Measurements from ENCODE around the gene GUCD1.

The GUCD1 gene

DNA sequence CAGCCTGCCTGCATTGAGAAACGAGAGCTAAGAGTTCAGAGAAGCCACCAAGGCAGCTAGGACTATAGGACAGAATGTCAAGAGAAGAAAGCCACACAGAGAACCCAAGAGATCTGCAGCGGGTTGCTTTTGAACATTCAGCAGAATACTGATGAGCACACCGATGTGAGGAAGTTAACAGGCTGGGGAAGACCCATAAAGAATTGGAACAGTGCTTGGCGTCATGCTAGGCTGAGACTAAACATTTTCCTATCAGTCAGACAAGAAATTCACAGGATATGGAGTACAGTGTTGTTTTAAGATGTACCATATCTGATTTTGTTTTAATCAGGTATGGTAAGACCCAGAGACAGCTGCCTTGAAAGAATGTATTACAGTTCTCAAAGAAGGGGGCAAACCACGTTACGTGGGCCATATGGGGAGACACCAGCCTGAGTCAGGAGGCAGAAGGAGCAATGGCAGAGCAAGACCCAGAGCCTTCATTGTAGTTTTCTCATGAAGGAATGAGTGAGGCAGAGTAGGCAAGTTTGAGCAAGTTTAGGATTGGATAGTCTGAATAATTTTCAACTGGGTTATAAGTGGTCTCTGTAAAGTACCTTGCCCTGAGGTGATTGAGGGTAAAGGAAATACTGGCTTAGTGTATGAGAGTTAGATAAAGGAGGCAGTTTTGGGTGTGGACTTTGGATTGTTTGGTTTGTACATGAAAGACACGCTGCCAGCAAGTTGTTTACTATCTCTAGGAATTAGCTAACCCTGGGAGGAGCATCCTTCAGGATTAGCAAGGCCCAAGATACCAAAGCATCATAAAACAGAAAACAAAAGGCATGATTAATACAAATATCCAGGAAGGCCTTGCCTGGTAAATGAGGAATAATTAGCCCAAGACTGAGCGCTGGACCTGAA, 23.7 kb upstream of the GUCD1 start:
- DNase-seq (ENCODE audit: low spot score) (no peak), ATAC-seq (ENCODE audit: low read depth) (peak; percentile 87)
- Histone ChIP-seq H3K27me3 (ENCODE audit: insufficient read depth, poor library complexity, severe bottlenecking) (no peaks in the 10 kb centered on the region), H3K4me3 (ENCODE audit: severe bottlenecking) (no peak overlapping the region), H3K36me3 (ENCODE audit: low read depth) (peaks cover 28% of the 10 kb centered on the region), H3K4me1 (ENCODE audit: insufficient read depth, poor library complexity, severe bottlenecking) (peaks cover 32% of the 10 kb centered on the region), H3K9me3 (ENCODE audit: severe bottlenecking) (no peaks in the 10 kb centered on the region), H3K27ac (ENCODE audit: poor library complexity, severe bottlenecking) (peak overlapping the region; percentile 85)
- TF ChIP-seq CTCF (IDR thresholded peaks at IDR 0.05; ENCODE audit: poor library complexity, severe bottlenecking): no peak

DNA sequence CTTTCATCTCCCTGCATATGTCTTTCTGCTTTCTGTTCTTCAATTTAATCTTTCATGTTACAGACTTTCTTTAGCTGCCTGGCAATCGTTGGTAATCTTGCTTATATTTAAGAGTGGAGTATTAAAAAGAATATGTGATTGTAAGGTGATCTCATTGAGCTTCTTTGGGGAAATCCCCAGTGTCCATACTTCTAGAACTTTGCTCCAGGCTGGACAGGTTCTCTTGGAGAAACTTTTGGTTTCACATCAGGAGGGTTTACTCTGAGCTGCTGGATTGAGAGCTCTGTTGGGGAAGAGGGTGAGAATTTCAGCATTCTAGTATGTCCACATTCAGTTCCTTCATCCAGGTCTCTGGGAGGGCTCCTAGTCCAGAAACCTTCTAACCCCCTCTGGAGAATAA, 21.8 kb upstream of the GUCD1 start:
- Histone ChIP-seq H3K27me3 (ENCODE audit: insufficient read depth, poor library complexity, severe bottlenecking) (no peaks in the 10 kb centered on the region), H3K9me3 (ENCODE audit: severe bottlenecking) (no peaks in the 10 kb centered on the region), H3K4me1 (ENCODE audit: insufficient read depth, poor library complexity, severe bottlenecking) (peaks cover 32% of the 10 kb centered on the region), H3K27ac (ENCODE audit: poor library complexity, severe bottlenecking) (no peak overlapping the region), H3K36me3 (ENCODE audit: low read depth) (peaks cover 46% of the 10 kb centered on the region), H3K4me3 (ENCODE audit: severe bottlenecking) (no peak overlapping the region)
- no peak for TF ChIP-seq CTCF (IDR thresholded peaks at IDR 0.05; ENCODE audit: poor library complexity, severe bottlenecking)
- ATAC-seq (ENCODE audit: low read depth): no peak
- DNase-seq (ENCODE audit: low spot score): no peak

- no peaks in the 10 kb centered on the region for H3K27me3 ChIP-seq (ENCODE audit: insufficient read depth, poor library complexity, severe bottlenecking)
- ATAC-seq (ENCODE audit: low read depth): no peak
- H3K4me3 ChIP-seq (ENCODE audit: severe bottlenecking): no peak overlapping the region
- H3K36me3 ChIP-seq (ENCODE audit: low read depth): peaks cover 77% of the 10 kb centered on the region
- no peaks in the 10 kb centered on the region for H3K4me1 ChIP-seq (ENCODE audit: insufficient read depth, poor library complexity, severe bottlenecking)
- no peak for DNase-seq (ENCODE audit: low spot score)
- TF ChIP-seq CTCF (IDR thresholded peaks at IDR 0.05; ENCODE audit: poor library complexity, severe bottlenecking): no peak
- no peak overlapping the region for H3K27ac ChIP-seq (ENCODE audit: poor library complexity, severe bottlenecking)
- no peaks in the 10 kb centered on the region for H3K9me3 ChIP-seq (ENCODE audit: severe bottlenecking)
Measured at GRCh38 chr22:24571266-24571665, 16.3 kb upstream of the GUCD1 start.

- no peak for TF ChIP-seq CTCF (IDR thresholded peaks at IDR 0.05; ENCODE audit: poor library complexity, severe bottlenecking)
- Histone ChIP-seq H3K4me3 (ENCODE audit: severe bottlenecking) (no peak overlapping the region), H3K4me1 (ENCODE audit: insufficient read depth, poor library complexity, severe bottlenecking) (no peaks in the 10 kb centered on the region), H3K27ac (ENCODE audit: poor library complexity, severe bottlenecking) (no peak overlapping the region), H3K27me3 (ENCODE audit: insufficient read depth, poor library complexity, severe bottlenecking) (no peaks in the 10 kb centered on the region), H3K9me3 (ENCODE audit: severe bottlenecking) (no peaks in the 10 kb centered on the region), H3K36me3 (ENCODE audit: low read depth) (peaks cover 81% of the 10 kb centered on the region)
- DNase-seq (ENCODE audit: low spot score): no peak
- no peak for ATAC-seq (ENCODE audit: low read depth)
Measured at GRCh38 chr22:24567668-24568067, 12.7 kb upstream of the GUCD1 start.

- Histone ChIP-seq H3K27me3 (ENCODE audit: insufficient read depth, poor library complexity, severe bottlenecking) (no peaks in the 10 kb centered on the region), H3K27ac (ENCODE audit: poor library complexity, severe bottlenecking) (no peak overlapping the region), H3K36me3 (ENCODE audit: low read depth) (peaks cover 81% of the 10 kb centered on the region), H3K4me1 (ENCODE audit: insufficient read depth, poor library complexity, severe bottlenecking) (no peaks in the 10 kb centered on the region), H3K4me3 (ENCODE audit: severe bottlenecking) (no peak overlapping the region), H3K9me3 (ENCODE audit: severe bottlenecking) (no peaks in the 10 kb centered on the region)
- no peak for ATAC-seq (ENCODE audit: low read depth)
- TF ChIP-seq CTCF (IDR thresholded peaks at IDR 0.05; ENCODE audit: poor library complexity, severe bottlenecking): no peak
- DNase-seq (ENCODE audit: low spot score): no peak
Measured at GRCh38 chr22:24566899-24567511, 12.1 kb upstream of the GUCD1 start.

Data from RWPE2 (cell line).